Measurements from ENCODE around the gene SLC9A8. TPM values are rescaled to one million over a fixed set of nuclear protein-coding genes. Genes with fewer than 3 reads are reported as not detected.
"Not testable (repeated sequence)": the region's sequence is repeated elsewhere in the genome, so short reads cannot be mapped to it uniquely, and the experiment has no call there.

SLC9A8 gene
- total RNA-seq, 4 donors from 2014 or later: 4.8 to 8.1 (median 7.0) TPM

GRCh38 chr20:49766979-49767521, 45.6 kb upstream of the SLC9A8 start:
- no peak overlapping the region for H3K4me3 ChIP-seq (ENCODE audit: low read depth, poor library complexity, severe bottlenecking)
- no peak for DNase-seq (ENCODE audit: low spot score in 2 of 2)
- no peak for TF ChIP-seq POLR2A (IDR thresholded peaks at IDR 0.05)
- TF ChIP-seq CTCF (IDR thresholded peaks at IDR 0.05): no peak
- intact Hi-C loops (cut with DNase I; ENCODE audit: low total_unique reads): no loop called here
- WGBS, 2 donors: 81 to 85% methylated on average over 4 of the region's 4 CpGs

GRCh38 chr20:49768204-49769047, 44.2 kb upstream of the SLC9A8 start:
- no peak overlapping the region for H3K4me3 ChIP-seq (ENCODE audit: low read depth, poor library complexity, severe bottlenecking)
- intact Hi-C loops (cut with DNase I; ENCODE audit: low total_unique reads): no loop called here
- no peak for TF ChIP-seq POLR2A (IDR thresholded peaks at IDR 0.05)
- peak in 1 of 3 donors; percentile 77 for TF ChIP-seq CTCF (IDR thresholded peaks at IDR 0.05)
- WGBS, 2 donors: 32 to 35% methylated on average over 8 of the region's 8 CpGs
- peak; percentile 73 to 89 for DNase-seq (ENCODE audit: low spot score in 2 of 2)

- DNase-seq (ENCODE audit: low spot score in 2 of 2): no peak
- H3K4me3 ChIP-seq (ENCODE audit: low read depth, poor library complexity, severe bottlenecking): no peak overlapping the region
- WGBS, 2 donors: 93 to 95% methylated on average over 5 of the region's 5 CpGs
- intact Hi-C loops (cut with DNase I; ENCODE audit: low total_unique reads): no loop called here
- no peak for TF ChIP-seq CTCF (IDR thresholded peaks at IDR 0.05)
- no peak for TF ChIP-seq POLR2A (IDR thresholded peaks at IDR 0.05)
Measured at GRCh38 chr20:49769048-49769581, 43.5 kb upstream of the SLC9A8 start.

- no peak for TF ChIP-seq CTCF (IDR thresholded peaks at IDR 0.05)
- no peak for TF ChIP-seq POLR2A (IDR thresholded peaks at IDR 0.05)
- intact Hi-C loops (cut with DNase I; ENCODE audit: low total_unique reads): no loop called here
- no peak overlapping the region for H3K4me3 ChIP-seq (ENCODE audit: low read depth, poor library complexity, severe bottlenecking)
- 96 to 100% methylated on average over 1 of the region's 1 CpG for WGBS, 2 donors
- DNase-seq (ENCODE audit: low spot score in 2 of 2): no peak
Measured at GRCh38 chr20:49770634-49771033, 42.0 kb upstream of the SLC9A8 start.

- H3K4me3 ChIP-seq (ENCODE audit: low read depth, poor library complexity, severe bottlenecking); DNase-seq (ENCODE audit: low spot score in 2 of 2); intact Hi-C loops (cut with DNase I; ENCODE audit: low total_unique reads): not testable (repeated sequence)
- WGBS, 2 donors: 90 to 94% methylated on average over 8 of the region's 8 CpGs
Measured at GRCh38 chr20:49774213-49774612, 38.4 kb upstream of the SLC9A8 start.

- intact Hi-C loops (cut with DNase I; ENCODE audit: low total_unique reads): no loop called here
- H3K4me3 ChIP-seq (ENCODE audit: low read depth, poor library complexity, severe bottlenecking): no peak overlapping the region
- DNase-seq (ENCODE audit: low spot score in 2 of 2): peak in 1 of 2 donors; percentile 22
- WGBS, 2 donors: 57 to 60% methylated on average over 5 of the region's 5 CpGs
- TF ChIP-seq POLR2A (IDR thresholded peaks at IDR 0.05) (no peak), CTCF (IDR thresholded peaks at IDR 0.05) (no peak)
Measured at GRCh38 chr20:49775229-49775693, 37.4 kb upstream of the SLC9A8 start.
